ENCODE results near the gene PTPRC.
A peak's percentile ranks its signal among the peaks of the same experiment; 100 is the strongest.

Gene PTPRC

DNA sequence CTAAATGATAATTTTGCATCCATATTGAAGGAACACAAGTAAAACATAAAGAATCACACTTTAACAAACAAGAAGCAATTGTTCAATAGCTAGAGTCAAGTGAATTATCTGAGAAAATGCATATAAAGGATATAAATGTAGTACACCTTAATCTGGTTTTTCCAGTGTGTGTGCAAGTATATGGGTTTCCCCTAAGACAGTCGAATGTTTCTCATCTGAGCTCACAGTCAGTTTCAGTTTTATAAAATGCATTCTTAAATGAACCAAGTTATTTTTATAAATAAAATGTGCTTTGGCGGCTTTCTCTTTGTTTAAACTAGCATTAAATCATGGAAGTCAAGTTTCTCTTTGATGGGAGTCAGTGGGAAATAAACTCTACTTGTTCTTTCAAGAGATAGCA is 125.9 kb downstream of the PTPRC start:
- TF ChIP-seq, protein P1, sequence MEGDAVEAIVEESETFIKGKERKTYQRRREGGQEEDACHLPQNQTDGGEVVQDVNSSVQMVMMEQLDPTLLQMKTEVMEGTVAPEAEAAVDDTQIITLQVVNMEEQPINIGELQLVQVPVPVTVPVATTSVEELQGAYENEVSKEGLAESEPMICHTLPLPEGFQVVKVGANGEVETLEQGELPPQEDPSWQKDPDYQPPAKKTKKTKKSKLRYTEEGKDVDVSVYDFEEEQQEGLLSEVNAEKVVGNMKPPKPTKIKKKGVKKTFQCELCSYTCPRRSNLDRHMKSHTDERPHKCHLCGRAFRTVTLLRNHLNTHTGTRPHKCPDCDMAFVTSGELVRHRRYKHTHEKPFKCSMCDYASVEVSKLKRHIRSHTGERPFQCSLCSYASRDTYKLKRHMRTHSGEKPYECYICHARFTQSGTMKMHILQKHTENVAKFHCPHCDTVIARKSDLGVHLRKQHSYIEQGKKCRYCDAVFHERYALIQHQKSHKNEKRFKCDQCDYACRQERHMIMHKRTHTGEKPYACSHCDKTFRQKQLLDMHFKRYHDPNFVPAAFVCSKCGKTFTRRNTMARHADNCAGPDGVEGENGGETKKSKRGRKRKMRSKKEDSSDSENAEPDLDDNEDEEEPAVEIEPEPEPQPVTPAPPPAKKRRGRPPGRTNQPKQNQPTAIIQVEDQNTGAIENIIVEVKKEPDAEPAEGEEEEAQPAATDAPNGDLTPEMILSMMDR (conservative IDR thresholded peaks at IDR 0.05; ENCODE audit: low read depth, low read length) = no peak
- Histone ChIP-seq H3K9ac (peak overlapping the region; percentile 14; the same call in 1 of the 2 replicates), H3K79me2 (ENCODE audit: insufficient read depth, low read depth) (no peaks in the 10 kb centered on the region), H3K4me2 (peak overlapping the region; percentile 53), H3K4me3 (IDR thresholded peaks at IDR 0.05; ENCODE audit: insufficient read depth, low read depth, low read length) (peak overlapping the region; percentile 69), H4K20me1 (ENCODE audit: insufficient read depth) (no peaks in the 10 kb centered on the region), H3K27ac (no peak overlapping the region), H3K4me1 (ENCODE audit: low read depth, poor library complexity, severe bottlenecking) (peaks cover 24% of the 10 kb centered on the region), H3K27me3 (ENCODE audit: insufficient read depth, low read depth) (no peaks in the 10 kb centered on the region), H2AFZ (ENCODE audit: low read depth) (peak overlapping the region; percentile 55), H3K36me3 (ENCODE audit: insufficient read depth) (no peaks in the 10 kb centered on the region)

DNA sequence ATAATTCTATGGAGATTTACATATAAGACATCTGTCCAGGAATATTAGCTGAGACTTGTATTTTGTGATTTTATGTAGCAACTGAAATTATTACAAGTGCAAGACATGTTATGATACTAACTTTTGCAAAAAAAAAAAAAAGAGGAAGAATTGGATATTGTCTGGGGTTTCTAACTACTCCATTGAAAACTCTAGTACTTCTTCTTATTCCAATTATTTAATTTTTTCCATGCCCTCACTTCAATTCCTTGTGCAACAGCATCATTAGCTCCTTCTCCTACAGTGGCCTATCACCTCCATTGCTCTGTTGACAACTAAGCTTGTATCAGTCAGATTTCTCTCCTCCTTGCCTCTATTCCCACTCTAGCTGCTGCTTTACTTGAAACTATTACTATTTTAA is 126.6 kb downstream of the PTPRC start:
- Histone ChIP-seq H3K79me2 (ENCODE audit: insufficient read depth, low read depth) (no peaks in the 10 kb centered on the region), H3K9ac (no peak overlapping the region), H3K4me1 (ENCODE audit: low read depth, poor library complexity, severe bottlenecking) (peaks cover 24% of the 10 kb centered on the region), H3K4me3 (IDR thresholded peaks at IDR 0.05; ENCODE audit: insufficient read depth, low read depth, low read length) (peak overlapping the region; percentile 69), H3K4me2 (peak overlapping the region; percentile 53), H3K27ac (no peak overlapping the region), H3K36me3 (ENCODE audit: insufficient read depth) (no peaks in the 10 kb centered on the region), H3K27me3 (ENCODE audit: insufficient read depth, low read depth) (no peaks in the 10 kb centered on the region), H4K20me1 (ENCODE audit: insufficient read depth) (no peaks in the 10 kb centered on the region), H2AFZ (ENCODE audit: low read depth) (no peak overlapping the region; the same call in 1 of the 2 replicates)
- TF ChIP-seq, protein P1 (conservative IDR thresholded peaks at IDR 0.05; ENCODE audit: low read depth, low read length) = no peak

DNA sequence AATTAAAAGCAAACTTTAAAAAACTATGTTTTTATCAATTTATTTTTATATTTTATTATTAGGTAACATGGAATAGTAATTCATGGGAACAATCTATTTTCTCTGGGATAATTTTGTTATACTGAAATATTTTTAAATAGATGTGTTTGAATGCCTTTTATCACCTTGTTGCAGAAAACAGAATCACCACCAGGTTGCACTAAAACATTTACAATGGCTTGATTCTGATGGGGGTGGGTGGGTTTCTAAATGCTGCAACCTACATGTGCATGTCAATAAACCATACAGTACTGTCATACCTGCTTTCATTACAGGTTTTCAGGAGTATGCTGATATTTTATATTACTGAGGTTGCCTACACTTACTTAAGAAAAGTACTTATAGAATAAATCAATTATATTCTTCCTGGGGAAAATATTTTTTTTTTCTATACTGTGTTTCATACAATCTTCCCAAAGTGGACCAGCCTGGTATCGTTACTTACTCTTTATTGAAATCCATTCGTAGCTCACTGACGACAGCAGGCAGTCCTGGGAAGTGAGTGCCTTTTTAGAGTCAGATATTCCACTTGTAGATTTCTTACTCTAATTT is 132.8 kb downstream of the PTPRC start:
- Histone ChIP-seq H3K27ac (no peak overlapping the region), H3K79me2 (ENCODE audit: insufficient read depth, low read depth) (no peaks in the 10 kb centered on the region), H3K4me2 (no peak overlapping the region), H4K20me1 (ENCODE audit: insufficient read depth) (no peaks in the 10 kb centered on the region), H3K4me3 (IDR thresholded peaks at IDR 0.05; ENCODE audit: insufficient read depth, low read depth, low read length) (no peak overlapping the region), H3K4me1 (ENCODE audit: low read depth, poor library complexity, severe bottlenecking) (peaks cover 44% of the 10 kb centered on the region), H3K36me3 (ENCODE audit: insufficient read depth) (no peaks in the 10 kb centered on the region), H3K9ac (no peak overlapping the region), H2AFZ (ENCODE audit: low read depth) (no peak overlapping the region), H3K27me3 (ENCODE audit: insufficient read depth, low read depth) (no peaks in the 10 kb centered on the region)
- TF ChIP-seq, protein P1 (conservative IDR thresholded peaks at IDR 0.05; ENCODE audit: low read depth, low read length) = peak; percentile 83

DNA sequence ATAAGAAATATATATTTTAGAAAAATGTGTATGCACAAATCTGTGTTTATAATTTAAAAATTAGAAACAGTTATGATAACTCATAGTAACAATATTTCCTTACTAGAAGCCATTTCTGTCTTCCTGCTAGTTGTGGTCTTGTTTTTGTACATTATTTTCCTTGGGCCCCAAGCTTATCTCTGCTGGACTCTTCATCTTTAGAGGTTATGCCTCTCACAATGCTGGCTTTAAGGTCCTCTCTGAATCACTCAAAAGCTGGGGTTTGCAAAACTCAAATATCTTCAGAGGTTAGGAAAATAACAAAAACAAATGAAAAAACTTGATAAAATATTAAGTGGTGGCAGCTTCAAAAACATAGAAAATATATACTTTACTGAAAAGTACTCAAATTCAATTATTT is 133.8 kb downstream of the PTPRC start:
- no peak overlapping the region for H2AFZ ChIP-seq (ENCODE audit: low read depth)
- no peak overlapping the region for H3K9ac ChIP-seq
- peaks cover 54% of the 10 kb centered on the region for H3K4me1 ChIP-seq (ENCODE audit: low read depth, poor library complexity, severe bottlenecking)
- no peaks in the 10 kb centered on the region for H4K20me1 ChIP-seq (ENCODE audit: insufficient read depth)
- H3K27ac ChIP-seq = no peak overlapping the region
- H3K36me3 ChIP-seq (ENCODE audit: insufficient read depth) = no peaks in the 10 kb centered on the region
- no peaks in the 10 kb centered on the region for H3K79me2 ChIP-seq (ENCODE audit: insufficient read depth, low read depth)
- H3K4me3 ChIP-seq (IDR thresholded peaks at IDR 0.05; ENCODE audit: insufficient read depth, low read depth, low read length) = no peak overlapping the region
- no peak overlapping the region for H3K4me2 ChIP-seq
- TF ChIP-seq, protein P1 (conservative IDR thresholded peaks at IDR 0.05; ENCODE audit: low read depth, low read length) = no peak
- no peaks in the 10 kb centered on the region for H3K27me3 ChIP-seq (ENCODE audit: insufficient read depth, low read depth)

Data from KMS-11 (cell line).